Renal cortical epithelial cell (primary cell): ENCODE results near the gene ERC1. TPM values are rescaled to one million over a fixed set of nuclear protein-coding genes. Genes with fewer than 3 reads are reported as not detected.
A peak's percentile ranks its signal among the peaks of the same experiment; 100 is the strongest.

Experiments used
- DNase-seq: peaks from one replicate; pipeline ENCODE4 v3.0.0-alpha.2; 2011; ENCODE audit warnings: low read depth
- total RNA-seq: library from RNA; depleted of rRNA; stranded (reverse); fragments of >200 nt; gene quantifications from 2 replicates; pipeline ENCODE4 v1.2.3, GENCODE V29; 2014

The ERC1 gene
- total RNA-seq, 1 donor from 2014 or later: 79.3 TPM

DNA sequence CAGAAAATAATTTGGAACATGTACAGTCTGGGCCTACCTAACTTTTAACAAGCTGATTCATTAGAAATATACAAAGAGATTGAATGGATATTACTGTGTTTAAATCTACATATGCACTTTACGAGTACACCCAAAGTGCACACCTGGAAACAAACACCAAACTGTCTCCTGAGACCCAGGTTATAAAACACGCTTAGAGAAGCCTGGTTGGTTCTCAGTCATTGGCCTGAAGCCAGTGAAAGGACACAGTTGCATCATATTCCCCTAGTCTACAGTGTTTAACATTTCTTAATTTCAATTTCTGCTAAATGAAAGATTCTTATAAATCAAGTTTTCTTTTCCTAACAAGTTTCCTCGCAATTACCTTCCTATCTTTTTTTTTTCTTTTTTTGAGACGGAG is 393.9 kb downstream of the ERC1 start:
- DNase-seq: no peak

DNA sequence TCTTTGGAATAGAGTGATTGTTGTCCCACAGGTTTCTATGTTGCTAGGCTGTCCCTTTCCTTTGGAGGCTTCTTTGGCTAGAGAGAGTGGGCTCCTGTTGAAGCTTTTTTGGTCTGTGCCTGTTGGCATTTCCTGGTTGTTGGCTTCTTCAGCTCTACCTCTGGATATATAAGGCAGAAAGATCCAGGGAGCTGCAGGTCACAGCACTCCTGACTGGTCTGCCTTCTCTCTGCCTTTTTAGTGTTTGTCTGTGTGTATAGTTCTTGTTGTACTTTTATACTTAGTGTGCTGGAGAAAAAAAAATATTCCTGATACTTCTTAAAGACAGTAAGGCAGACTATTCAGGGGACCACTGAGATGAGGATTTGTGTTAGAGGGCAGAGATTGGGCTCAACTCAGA is 400.7 kb downstream of the ERC1 start:
- no peak for DNase-seq

DNA sequence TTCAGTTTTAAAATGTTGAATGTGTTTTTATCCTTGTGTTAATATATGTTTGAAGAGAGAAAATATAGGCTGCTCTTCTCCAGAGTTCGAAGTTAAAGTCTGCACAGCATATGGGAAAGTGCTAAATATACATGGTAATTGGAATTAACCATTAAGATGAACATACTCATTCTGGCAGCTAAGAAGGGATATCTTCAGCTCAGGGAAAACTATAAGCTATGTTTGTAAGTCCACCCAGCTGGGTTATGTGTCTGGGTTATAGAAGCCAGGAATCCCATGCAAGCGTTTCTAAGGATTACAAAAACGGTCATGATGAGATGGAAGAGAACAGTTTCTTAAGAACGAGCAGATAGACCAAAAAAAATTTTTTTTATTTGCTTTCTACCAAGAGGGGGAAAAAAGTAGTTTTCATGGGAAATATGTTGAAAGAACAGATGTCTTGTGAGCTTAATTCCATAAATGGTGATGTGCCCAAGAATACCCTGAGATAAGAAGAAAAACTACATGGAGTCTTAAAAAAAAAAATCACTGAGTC is 404.5 kb downstream of the ERC1 start:
- no peak for DNase-seq

DNA sequence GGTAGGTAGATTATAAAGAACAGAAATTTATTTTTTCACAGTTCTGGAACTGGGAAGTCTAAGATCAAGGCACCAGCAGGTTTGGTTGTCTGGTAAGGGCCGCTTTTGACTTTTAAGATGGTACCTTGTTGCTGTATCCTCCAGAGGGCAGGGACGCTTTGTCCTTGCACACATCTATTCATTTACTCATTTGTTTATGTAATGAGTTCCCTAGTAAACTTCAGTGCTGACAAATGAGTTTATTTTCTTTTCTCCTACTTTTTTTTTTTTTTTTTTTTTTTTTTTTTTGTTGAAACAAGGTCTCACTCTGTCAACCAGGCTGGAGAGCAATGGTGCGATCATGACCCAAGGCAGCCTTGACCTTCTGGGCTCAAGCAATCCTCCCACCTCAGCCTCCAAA is 407.6 kb downstream of the ERC1 start:
- no peak for DNase-seq

DNA sequence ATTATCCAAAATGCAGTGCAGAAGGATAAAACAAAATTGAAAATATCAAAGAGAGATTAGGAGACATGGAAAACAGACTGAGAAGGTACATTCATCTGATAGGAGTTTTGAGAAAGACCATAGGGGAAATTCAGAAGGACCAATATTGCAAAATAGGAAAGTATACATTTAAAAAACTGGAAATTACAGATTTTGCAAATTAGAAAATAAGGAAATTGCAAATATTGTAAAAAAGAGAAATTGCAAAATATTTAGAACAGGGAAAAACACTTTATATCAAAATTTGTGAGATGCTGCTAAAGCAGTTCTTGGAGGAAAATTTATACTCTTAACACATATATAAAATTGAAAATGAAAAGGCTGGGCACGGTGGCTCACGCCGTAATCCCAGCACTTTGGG is 410.9 kb downstream of the ERC1 start:
- no peak for DNase-seq

DNA sequence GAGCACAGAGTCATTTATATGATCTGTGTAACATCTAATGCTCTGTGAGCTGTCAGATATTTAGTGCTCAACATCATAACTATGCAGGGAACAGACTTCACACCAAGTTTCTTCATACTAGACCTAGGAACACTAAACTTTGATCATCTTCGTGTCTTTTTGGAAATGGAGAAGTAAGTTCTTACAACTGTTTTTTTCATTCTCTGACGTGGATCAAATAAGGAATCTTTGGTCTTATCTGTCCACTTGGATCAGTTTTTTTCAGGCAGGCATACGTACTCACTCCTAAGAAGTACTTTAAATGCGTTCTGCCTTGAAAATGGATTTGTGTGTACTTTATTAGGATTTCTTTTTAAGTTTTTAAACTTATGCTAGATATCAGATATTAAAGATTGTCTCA is 412.4 kb downstream of the ERC1 start:
- DNase-seq: no peak

DNA sequence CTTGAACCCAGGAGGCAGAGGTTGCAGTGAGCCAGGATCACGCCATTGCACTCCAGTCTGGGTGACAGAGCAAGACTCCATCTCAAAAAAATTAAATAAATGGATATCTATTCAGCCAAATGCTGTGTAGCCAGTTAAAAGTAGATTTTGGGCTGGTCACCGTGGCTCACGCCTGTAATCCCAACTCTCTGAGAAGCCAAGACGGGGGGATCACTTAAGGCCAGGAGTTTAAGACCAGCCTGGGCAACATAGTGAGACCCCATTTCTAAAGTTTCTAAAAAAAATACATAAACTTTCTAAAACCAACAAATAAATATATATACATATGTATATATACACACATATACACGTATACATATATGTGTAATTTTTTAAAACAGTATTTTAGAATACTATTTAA is 414.6 kb downstream of the ERC1 start:
- DNase-seq: no peak

DNA sequence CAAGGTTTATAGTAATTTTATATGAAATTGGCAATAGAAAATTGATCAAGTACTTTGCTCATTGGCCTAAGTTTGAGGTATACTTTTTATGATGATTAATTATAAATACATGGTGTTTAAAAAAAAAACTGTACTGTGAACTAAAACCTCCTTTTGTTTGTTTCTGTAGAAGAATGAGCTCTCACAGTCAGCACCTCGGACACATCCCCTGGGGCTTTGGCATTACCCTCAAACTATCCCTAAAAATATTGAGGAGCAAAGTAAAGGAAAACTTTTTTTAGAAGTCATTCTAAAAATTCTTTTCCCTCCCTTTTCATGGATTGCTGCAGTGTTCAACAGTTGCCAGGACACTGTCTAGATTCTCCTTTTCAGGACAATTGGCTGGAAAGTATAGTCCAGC is 419.8 kb downstream of the ERC1 start:
- no peak for DNase-seq

DNA sequence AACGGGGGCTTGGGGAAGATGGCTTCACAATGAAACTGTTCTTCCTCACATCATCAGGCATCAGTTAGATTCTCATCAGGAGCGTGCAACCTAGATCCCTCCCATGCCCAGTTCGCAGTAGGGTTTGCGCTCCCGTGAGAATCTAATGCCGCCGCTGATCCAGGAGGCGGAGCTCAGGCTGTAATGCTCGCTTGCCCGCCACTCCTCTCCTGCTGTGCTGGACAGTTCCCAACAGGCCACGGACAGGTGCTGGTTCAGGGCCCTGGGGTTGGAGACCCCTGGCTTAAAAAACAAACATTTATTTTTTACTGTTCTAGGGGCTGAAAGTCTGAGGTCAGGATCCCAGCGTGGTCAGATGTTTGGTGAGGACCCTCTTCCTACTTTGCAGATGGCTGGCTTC is 422.9 kb downstream of the ERC1 start:
- no peak for DNase-seq

DNA sequence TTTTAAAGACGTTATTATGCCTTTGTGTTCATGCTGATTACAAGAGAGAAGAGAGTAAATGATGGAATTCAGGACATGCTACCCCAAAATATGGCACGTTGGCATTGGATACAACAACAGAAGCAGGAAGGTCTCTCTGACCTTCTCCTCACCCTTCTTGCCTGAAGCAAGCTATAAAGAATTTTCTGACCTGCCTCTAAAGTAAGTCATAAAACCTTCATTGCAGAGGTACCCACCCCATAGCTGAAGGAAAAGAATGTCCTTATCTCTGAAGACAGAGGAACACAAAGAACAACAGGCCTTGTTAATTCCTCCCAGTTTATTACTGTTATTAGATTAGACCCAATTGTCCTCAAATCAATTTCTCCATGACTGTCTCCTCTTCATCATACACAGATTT is 427.1 kb downstream of the ERC1 start:
- DNase-seq: peak; percentile 17

DNA sequence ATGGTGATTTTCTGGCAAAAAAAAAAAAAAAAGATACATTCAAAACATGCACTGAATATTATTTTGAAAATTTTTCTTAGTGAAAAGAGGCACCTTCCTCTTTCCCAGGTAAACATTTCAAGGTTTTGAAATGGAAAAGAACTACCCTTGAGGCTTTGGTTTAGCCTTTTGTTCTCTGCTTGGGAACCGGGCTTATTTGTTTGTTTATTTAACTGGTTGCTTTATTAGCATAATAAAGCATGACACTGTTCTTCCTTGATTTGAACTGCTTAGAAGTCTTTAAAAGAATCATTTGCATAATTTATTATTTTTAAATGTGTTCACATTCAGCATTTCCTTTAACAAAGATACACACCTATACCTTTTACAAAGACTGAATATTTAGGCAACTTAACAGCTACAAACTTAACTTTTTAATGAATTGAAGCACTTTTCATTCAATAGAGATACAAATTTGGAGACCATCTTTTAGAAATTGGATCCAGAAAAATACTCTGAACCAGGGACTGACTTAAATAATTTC is 428.9 kb downstream of the ERC1 start:
- no peak for DNase-seq

DNA sequence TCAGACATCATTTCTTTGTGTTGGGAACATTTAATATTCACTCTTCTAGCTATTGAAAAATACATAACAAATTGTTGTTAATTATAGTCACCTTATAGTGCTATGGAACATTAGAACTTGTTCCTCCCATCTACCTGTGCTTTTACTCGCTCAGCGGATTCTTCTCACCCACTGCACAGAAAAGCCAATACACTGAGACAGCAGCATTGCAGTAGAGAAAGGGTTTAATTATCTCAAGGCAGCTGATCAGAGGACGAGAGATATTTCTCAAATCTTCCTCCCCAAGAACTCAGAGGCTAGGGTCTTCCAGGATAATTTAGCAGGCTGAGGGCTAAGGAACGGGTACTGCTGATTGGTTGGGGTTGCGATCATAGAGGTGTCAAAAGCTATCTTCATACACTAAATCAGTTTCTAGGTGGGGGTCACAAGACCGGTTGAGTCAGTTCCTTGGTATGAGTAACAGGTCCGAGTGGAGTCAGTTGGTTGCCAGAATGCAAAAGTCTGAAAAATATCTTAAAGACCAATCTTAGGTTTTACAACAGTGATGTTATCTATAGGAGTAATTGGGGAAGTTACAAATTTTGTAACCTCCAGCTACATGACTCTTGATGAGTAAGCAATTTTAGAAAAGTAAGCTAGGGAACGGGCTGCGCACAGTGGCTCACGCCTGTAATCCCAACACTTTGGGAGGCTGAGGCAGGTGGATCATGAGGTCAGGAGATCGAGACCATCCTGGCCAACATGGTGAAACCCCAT is 430.2 kb downstream of the ERC1 start:
- no peak for DNase-seq

DNA sequence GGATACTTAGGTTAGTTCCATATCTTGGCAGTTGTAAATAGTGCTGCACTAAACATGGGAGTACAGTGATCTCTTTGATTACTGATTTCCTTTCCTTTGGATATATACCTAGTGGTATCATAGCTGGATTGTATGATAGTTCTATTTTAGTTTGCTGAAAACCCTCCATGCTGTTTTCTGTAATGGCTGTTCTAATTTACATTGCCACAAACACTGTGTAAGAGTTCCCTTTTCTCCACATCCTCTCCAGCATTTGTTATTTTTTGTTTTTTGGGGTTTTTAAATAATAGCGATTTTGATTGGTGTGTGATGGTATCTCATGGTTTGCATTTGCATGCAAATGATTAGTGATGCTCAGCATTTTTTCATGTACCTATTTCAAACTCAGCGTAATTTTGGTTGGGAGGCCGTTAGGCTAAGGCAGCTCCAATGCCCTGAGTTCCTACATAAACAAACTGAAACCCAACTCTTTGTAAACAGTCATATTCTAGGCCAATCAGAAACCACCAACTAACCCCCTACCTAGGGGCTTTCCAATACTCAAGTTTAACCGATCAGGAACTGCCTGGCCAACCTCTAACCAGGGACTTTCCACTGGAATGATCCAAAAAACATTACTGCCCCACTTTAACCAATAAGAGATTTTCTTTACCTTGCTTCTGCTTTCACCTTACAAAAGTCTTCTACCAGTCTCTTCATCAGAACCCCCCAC is 431.7 kb downstream of the ERC1 start:
- no peak for DNase-seq

DNA sequence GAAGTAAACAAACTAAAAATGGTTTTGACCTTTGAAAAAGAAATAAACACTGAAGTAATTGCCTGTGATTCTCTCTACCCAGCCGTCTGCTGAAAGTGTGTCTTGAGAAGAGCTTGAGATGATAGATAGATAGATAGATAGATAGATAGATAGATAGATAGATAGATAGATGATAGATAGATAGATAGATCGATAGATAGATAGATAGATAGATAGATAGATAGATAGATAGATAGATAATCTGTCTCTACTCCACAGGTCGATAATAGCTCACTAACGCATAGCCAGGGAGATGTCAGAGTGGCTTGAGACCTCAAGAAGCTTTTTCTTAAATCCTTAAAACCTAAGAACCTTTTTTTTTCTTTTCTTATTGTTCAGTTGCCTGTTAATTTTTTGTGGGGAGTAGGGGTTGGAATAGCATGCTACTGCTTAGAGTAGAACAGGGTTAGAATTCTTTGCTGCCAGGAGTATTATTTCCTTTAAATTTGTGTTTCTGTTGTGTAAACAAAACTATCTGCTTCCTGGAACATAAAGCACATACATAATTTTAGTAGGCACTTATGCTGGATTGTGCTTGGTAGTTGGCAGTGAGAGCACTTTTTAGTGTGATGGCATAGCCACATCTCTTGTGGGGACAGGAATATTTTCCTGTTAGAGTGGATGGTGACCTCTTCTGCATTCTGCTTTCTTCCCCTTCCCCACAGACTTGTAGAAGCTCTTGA is 433.8 kb downstream of the ERC1 start:
- no peak for DNase-seq

DNA sequence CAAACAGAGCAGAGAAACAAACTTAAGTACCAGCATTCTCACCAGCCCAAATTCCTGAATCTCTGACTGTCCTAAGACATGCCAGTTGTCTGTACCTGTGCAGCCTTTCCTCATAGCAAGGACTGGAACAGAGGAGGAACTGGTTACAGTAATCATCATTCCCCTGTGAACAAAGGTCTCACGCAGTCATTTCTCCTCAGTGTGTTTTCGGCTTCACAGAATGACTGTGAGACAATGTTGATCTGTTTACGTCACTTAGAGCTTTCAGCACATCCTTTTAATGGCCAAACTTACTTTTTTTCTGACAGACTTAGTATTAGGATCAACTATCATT is 434.3 kb downstream of the ERC1 start:
- no peak for DNase-seq

DNA sequence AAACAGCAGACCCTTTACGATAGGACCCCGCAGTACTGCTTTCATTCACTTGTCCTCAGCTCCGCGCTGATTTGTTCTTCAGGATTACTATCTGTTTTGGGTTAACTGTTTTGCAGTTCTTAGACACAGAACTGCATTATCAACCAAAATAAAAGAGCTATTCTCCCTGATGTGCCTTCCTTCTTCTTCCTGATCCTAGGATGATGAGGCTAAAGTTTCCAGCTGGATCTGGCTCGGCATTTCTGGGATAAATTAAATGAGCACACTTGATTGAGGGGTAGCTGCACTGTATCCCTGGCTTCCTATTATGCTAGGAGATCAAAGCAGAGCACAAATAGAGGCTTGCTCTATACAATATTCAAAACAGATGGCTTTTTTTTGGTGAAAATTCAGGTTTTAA is 437.6 kb downstream of the ERC1 start:
- DNase-seq: no peak

DNA sequence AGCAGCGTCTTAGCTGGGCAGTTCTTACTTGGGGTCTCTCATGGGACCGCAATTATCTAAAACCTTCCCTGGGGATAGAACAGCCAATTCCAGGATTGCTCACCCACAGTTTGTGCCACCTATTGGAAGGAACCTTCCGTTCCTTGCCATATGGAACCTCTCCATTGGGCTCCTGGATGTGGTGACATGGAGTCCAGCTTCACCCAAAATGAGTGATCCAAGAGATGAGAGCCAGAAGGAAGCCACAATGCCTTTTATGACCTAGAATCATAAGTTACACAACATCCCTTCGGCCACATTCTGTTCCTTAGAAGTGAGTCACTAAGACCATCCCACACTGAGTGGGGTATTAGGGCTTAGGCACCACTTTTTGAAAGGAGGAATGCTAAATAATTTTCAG is 439.0 kb downstream of the ERC1 start:
- DNase-seq: peak; percentile 84

DNA sequence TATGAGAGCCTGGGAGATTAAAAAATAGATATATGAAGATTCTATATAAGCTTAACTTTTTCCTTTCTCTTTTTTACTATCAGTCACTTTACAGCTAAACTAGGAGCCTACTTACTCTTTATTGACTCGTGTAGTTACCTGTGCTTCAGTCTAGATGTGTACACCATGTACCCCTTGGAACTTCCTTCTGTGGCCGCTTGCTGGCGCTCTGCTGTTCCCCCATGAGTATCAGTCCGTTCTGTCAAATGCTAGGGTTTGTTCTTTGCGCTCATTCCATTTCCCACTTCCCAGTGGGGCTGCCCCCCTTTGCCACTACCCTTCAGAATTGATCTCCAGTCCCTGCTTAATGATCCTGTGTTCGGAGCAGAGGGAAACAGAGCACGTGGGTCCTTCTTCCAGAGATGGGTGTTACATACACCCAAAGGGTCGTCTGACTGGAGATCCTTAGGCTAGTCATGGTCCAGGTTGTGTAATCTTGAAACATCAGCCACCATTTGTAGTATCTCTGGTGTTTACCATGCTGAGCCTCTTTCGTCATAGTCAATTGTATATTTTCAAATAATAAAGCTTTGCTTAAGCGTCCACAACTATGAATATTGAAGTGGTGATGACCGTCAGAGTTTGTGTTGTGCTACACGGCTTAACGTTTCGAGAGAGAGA is 443.4 kb downstream of the ERC1 start:
- no peak for DNase-seq

DNA sequence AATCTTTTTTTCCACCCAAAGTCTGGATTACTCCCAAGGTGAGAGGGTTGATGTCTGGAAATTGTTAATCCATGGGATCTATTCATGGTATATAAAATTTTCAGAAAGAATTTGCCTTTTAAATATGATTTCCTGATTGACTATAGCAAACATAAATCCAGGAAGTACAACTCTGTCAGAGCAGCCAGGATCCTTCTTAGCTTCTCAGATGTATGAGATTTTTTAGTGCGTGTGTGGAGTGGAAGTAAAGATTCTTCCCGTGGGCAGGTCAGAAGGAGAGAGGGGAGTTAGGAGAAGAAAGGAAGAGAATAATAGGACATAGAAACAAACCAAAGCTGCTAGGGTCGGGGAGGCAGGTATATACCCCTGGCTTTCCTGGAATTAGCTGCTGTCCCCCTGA is 444.0 kb downstream of the ERC1 start:
- DNase-seq: no peak

DNA sequence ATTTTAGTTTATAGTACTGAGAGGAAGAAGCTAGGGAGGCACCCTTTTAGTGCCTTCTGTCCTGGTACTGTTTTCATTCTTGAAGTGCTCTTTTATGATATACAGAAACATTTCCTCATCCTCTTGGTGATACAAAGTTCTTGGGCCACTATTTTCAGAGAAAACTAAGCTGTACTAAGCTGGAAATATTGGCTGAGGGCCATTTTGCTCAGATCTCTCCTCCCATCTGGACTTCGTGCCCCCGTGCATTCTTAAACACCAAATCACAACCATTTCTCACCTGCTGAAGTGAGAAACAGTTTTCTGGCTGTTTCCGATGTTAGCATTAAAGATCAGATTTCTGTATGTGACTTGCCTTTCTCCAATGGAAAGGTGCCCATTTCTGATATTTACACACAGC is 444.4 kb downstream of the ERC1 start:
- DNase-seq: peak; percentile 52

DNA sequence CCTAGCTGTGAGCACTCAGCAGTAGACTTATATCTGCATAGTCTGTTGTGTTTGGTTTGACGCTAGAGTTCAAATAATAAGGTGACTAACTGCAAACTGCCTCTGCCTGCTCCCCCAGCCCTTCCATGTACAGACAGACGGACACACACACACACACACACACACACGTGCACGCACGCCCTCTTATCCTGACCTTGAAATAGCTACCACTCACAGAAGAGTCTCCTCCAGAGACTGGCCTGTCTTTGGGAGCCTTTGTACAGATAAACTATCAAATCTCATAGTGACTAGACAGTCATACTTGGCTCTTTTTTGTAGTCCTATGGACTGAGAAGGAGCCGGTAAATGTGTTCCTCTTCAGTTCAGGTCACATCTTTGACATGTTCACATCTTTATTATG is 445.0 kb downstream of the ERC1 start:
- no peak for DNase-seq

DNA sequence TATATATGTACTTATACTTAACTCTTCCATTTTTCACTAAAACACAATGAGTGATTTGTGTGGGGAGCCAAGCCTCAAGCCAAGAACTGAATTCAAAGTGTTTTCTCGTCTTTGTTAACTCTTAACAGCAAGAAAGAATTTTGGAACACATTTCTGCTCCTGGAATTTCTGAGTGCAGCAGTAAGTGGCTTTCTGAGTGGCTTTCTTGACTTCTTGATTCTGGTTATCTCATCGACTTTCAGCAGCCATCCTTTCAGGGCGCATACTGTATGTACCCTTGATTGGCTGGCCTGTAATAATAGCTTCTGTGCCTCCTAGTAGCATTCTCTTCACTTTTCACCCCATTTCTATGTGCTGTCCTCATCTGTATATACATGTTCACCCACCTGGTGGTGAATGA is 446.0 kb downstream of the ERC1 start:
- DNase-seq: no peak
